Lower lobe of right lung (tissue), 2 donors: Measurements from ENCODE around the gene STMP1. TPM values are rescaled to one million over a fixed set of nuclear protein-coding genes. Genes with fewer than 3 reads are reported as not detected.
"Not testable (repeated sequence)": the region's sequence is repeated elsewhere in the genome, so short reads cannot be mapped to it uniquely, and the experiment has no call there.

Source experiments
- ATAC-seq, 2 donors: fragments of 200-7000 bp; cut with Tn5 transposase; one replicate each; pipeline ENCODE4 v1.9.1; 2020 to 2022; ENCODE audit warnings: mild to moderate bottlenecking in 2 of 2, moderate library complexity in 2 of 2
- DNase-seq: peaks from one replicate; pipeline ENCODE4 v3.0.0-alpha.2; 2020
- H3K27ac ChIP-seq: fragments of 200-600 bp; one replicate; pipeline ENCODE4 v1.8.0; 2022
- H3K27me3 ChIP-seq: fragments of 200-600 bp; one replicate; pipeline ENCODE4 v1.8.0; 2022; ENCODE audit warnings: low read depth
- H3K36me3 ChIP-seq: fragments of 200-600 bp; one replicate; pipeline ENCODE4 v1.8.0; 2022; ENCODE audit warnings: mild to moderate bottlenecking
- H3K4me1 ChIP-seq: fragments of 200-600 bp; one replicate; pipeline ENCODE4 v1.8.0; 2022
- H3K4me3 ChIP-seq: fragments of 200-600 bp; one replicate; pipeline ENCODE4 v1.8.0; 2022; ENCODE audit warnings: mild to moderate bottlenecking
- H3K9me3 ChIP-seq: fragments of 200-600 bp; one replicate; pipeline ENCODE4 v1.8.0; 2022
- intact Hi-C: fragments of 100-400 bp; cut with DNase I; formaldehyde crosslinking; loops from one replicate; pipeline ENCODE4 v1.11.0; 2022
- total RNA-seq: library from RNA; stranded (reverse); fragmentation: NEBNext Ultra II Directional; extraction: Animal tissue kit (Norgen Biotek cat#: 25700); gene quantifications from one replicate; pipeline ENCODE4 v1.2.1, GENCODE V29; 2021
- TF ChIP-seq, protein P1 (sequence below): fragments of 200-600 bp; IDR thresholded peaks from one replicate; pipeline ENCODE4 v1.8.0; 2022; ENCODE audit warnings: antibody characterized with exemption, mild to moderate bottlenecking
- donor health status: DM: no; HTN: yes; CAD: no; lungs with severe emphysema.

STMP1 gene
- total RNA-seq, 1 donor from 2014 or later: 24.3 TPM

DNA sequence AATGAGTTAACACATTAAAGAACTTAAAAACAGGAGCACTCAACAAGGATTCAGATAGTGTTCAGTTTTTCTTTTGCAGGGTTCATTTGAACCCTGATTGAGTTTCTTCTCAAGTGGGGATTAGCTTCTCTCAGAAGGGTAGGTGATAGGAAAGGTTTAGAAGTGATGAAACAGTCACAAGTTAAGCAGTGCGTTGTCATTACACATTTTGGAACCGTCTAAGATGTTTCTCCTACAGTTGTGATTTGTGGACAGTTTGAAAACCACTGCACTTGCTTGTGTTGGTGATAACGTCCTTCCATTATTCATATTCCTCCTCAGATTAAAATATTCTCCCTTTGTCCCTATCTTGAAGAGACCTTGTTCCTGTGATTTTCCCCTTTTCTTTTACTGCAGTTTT, 2.7 kb downstream of the STMP1 start:
- intact Hi-C loops: no loop called here
- TF ChIP-seq, protein P1, sequence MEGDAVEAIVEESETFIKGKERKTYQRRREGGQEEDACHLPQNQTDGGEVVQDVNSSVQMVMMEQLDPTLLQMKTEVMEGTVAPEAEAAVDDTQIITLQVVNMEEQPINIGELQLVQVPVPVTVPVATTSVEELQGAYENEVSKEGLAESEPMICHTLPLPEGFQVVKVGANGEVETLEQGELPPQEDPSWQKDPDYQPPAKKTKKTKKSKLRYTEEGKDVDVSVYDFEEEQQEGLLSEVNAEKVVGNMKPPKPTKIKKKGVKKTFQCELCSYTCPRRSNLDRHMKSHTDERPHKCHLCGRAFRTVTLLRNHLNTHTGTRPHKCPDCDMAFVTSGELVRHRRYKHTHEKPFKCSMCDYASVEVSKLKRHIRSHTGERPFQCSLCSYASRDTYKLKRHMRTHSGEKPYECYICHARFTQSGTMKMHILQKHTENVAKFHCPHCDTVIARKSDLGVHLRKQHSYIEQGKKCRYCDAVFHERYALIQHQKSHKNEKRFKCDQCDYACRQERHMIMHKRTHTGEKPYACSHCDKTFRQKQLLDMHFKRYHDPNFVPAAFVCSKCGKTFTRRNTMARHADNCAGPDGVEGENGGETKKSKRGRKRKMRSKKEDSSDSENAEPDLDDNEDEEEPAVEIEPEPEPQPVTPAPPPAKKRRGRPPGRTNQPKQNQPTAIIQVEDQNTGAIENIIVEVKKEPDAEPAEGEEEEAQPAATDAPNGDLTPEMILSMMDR: no peak
- H3K27me3 ChIP-seq: no peaks in the 10 kb centered on the region
- peaks cover 33% of the 10 kb centered on the region for H3K4me1 ChIP-seq
- no peak for ATAC-seq
- no peaks in the 10 kb centered on the region for H3K9me3 ChIP-seq
- H3K4me3 ChIP-seq: no peak overlapping the region
- DNase-seq: no peak
- no peak overlapping the region for H3K27ac ChIP-seq
- peaks cover 4% of the 10 kb centered on the region for H3K36me3 ChIP-seq

DNA sequence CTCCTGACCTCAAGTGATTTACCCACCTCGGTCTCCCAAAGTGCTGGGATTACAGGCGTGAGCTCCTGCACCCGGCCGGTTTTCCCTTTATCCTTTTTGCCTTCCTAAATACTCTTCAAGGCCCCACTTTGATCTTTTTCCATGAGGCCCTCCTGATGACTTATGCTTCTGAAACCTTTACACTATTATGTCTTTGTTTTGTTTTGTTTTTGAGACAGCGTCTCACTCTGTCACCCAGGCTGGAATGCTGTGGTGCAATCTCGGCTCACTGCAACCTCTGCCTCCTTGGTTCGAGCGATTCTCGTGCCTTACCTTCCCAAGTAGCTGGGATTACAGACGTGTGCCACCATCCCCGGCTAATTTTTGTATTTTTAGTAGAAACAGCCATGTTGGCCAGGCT, 3.8 kb downstream of the STMP1 start:
- H3K4me3 ChIP-seq: no peak overlapping the region
- no peak for ATAC-seq
- H3K9me3 ChIP-seq: no peaks in the 10 kb centered on the region
- intact Hi-C loops: no loop called here
- peaks cover 4% of the 10 kb centered on the region for H3K36me3 ChIP-seq
- no peaks in the 10 kb centered on the region for H3K27me3 ChIP-seq
- DNase-seq: no peak
- H3K4me1 ChIP-seq: peaks cover 33% of the 10 kb centered on the region
- H3K27ac ChIP-seq: no peak overlapping the region
- TF ChIP-seq, protein P1: no peak

- intact Hi-C loops: no loop called here
- no peaks in the 10 kb centered on the region for H3K9me3 ChIP-seq
- DNase-seq (no peak), ATAC-seq (no peak)
- H3K4me1 ChIP-seq: peaks cover 31% of the 10 kb centered on the region
- H3K4me3 ChIP-seq: no peak overlapping the region
- TF ChIP-seq, protein P1: no peak
- no peaks in the 10 kb centered on the region for H3K27me3 ChIP-seq
- no peak overlapping the region for H3K27ac ChIP-seq
- peaks cover 4% of the 10 kb centered on the region for H3K36me3 ChIP-seq
These were observed 4.5 kb downstream of the STMP1 start for GRCh38 chr7:135666846-135667245.

- H3K27ac ChIP-seq, intact Hi-C loops, H3K9me3 ChIP-seq, H3K27me3 ChIP-seq, DNase-seq, H3K36me3 ChIP-seq, H3K4me3 ChIP-seq, ATAC-seq: not testable (repeated sequence)
- H3K4me1 ChIP-seq: peaks cover 34% of the 10 kb centered on the region
These were observed 5.3 kb downstream of the STMP1 start for GRCh38 chr7:135667626-135668025.

- Histone ChIP-seq H3K36me3 (peaks cover 11% of the 10 kb centered on the region), H3K4me1 (peaks cover 34% of the 10 kb centered on the region)
- ATAC-seq, H3K4me3 ChIP-seq, H3K27me3 ChIP-seq, H3K27ac ChIP-seq, intact Hi-C loops, H3K9me3 ChIP-seq, DNase-seq: not testable (repeated sequence)
These were observed 6.6 kb downstream of the STMP1 start for GRCh38 chr7:135668852-135669395.

DNA sequence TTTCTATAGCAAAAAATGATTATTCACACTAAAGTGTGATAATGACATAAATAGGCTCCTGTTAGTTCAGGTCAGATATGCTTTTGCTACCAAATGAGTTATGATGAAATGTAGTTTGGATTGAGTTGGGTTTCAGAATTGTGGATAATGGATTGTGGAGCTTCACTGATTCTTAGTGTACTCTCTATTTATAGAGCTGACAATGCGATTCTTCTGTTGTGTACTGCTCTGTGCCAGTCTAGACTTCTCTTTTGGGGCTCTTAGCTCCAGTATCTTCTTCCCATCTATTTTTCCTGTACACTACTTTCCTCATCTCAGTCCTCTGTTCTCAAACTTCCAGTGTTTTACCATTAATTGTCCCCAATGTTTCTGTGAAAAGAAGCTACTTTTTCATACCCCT, 7.5 kb downstream of the STMP1 start:
- Histone ChIP-seq H3K9me3 (no peaks in the 10 kb centered on the region), H3K36me3 (peaks cover 16% of the 10 kb centered on the region), H3K4me1 (peaks cover 25% of the 10 kb centered on the region), H3K27ac (no peak overlapping the region), H3K27me3 (no peaks in the 10 kb centered on the region), H3K4me3 (no peak overlapping the region)
- intact Hi-C loops: no loop called here
- ATAC-seq: no peak
- TF ChIP-seq, protein P1: no peak
- no peak for DNase-seq

GRCh38 chr7:135670179-135670578, 7.9 kb downstream of the STMP1 start:
- no peak for ATAC-seq
- TF ChIP-seq, protein P1: no peak
- Histone ChIP-seq H3K4me3 (no peak overlapping the region), H3K36me3 (peaks cover 19% of the 10 kb centered on the region), H3K4me1 (peaks cover 21% of the 10 kb centered on the region), H3K27me3 (no peaks in the 10 kb centered on the region), H3K9me3 (no peaks in the 10 kb centered on the region), H3K27ac (no peak overlapping the region)
- intact Hi-C loops: no loop called here
- DNase-seq: no peak
